ENCODE results near the gene OSBPL5. TPM values are rescaled to one million over a fixed set of nuclear protein-coding genes. Genes with fewer than 3 reads are reported as not detected.
A peak's percentile ranks its signal among the peaks of the same experiment; 100 is the strongest.

OSBPL5 gene
- total RNA-seq, 2 donors from 2014 or later: 35.0 to 50.7 TPM

DNA sequence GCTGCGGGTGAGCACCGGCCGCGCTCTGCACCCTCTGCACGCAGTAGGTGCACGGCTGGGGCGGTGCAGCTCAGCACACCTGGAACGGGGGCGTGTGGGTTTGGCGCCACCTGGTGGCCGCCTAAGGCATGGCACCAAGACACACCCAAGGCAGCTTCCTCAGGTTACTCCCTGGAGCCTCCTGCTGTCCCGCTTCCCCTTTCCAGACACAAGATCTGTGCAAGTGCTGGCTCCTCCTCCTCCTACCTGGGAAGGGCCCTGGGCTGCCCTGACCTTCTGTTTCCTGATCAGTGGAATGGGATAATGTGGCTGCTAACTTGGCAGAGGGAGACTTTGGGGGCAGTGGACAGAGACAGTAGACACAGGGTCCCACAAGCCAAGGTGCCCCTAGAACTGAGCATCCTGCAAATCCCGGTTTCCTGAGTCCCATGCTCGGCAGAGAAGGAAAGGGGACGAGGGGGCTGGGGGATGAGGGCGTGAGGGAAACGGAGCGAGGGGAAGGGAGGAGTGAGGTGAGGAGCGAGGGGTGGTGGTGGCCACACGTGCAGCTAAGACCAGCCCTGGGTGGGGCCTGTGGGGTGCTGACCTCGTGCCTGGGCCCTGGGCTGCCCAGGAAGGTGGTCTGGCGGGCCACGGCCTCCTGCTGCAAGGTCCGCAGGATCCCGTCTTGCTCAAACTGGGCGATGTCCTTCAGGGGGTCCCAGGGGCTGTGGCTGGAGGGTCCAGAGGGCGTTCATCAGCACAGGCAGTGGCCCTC is 73.1 kb downstream of the OSBPL5 start:
- H3K4me3 ChIP-seq: no peak overlapping the region
- H3K36me3 ChIP-seq: peaks cover 0 to 5% of the 10 kb centered on the region in 2 donors
- H3K9me3 ChIP-seq: no peaks in the 10 kb centered on the region
- no peaks in the 10 kb centered on the region for H3K4me1 ChIP-seq (replicated peaks)
- H3K27me3 ChIP-seq (replicated peaks; ENCODE audit: insufficient read depth): no peaks in the 10 kb centered on the region
- WGBS: 52% methylated on average over 26 of the region's 27 CpGs
- H3K27ac ChIP-seq: no peak overlapping the region
- intact Hi-C loops (cut with DNase I): loop anchor here (2.0 kb wide), 1 partner anchor 51 kb away; no protein-coding TSS in a partner anchor
- TF ChIP-seq POLR2A (IDR thresholded peaks at IDR 0.05) (no peak), POLR2AphosphoS5 (IDR thresholded peaks at IDR 0.05) (no peak)
- TF ChIP-seq, protein P1, sequence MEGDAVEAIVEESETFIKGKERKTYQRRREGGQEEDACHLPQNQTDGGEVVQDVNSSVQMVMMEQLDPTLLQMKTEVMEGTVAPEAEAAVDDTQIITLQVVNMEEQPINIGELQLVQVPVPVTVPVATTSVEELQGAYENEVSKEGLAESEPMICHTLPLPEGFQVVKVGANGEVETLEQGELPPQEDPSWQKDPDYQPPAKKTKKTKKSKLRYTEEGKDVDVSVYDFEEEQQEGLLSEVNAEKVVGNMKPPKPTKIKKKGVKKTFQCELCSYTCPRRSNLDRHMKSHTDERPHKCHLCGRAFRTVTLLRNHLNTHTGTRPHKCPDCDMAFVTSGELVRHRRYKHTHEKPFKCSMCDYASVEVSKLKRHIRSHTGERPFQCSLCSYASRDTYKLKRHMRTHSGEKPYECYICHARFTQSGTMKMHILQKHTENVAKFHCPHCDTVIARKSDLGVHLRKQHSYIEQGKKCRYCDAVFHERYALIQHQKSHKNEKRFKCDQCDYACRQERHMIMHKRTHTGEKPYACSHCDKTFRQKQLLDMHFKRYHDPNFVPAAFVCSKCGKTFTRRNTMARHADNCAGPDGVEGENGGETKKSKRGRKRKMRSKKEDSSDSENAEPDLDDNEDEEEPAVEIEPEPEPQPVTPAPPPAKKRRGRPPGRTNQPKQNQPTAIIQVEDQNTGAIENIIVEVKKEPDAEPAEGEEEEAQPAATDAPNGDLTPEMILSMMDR (IDR thresholded peaks at IDR 0.05): peak; percentile 95 to 99 (median 98)
- DNase-seq (ENCODE audit: low spot score): peak; percentile 54

DNA sequence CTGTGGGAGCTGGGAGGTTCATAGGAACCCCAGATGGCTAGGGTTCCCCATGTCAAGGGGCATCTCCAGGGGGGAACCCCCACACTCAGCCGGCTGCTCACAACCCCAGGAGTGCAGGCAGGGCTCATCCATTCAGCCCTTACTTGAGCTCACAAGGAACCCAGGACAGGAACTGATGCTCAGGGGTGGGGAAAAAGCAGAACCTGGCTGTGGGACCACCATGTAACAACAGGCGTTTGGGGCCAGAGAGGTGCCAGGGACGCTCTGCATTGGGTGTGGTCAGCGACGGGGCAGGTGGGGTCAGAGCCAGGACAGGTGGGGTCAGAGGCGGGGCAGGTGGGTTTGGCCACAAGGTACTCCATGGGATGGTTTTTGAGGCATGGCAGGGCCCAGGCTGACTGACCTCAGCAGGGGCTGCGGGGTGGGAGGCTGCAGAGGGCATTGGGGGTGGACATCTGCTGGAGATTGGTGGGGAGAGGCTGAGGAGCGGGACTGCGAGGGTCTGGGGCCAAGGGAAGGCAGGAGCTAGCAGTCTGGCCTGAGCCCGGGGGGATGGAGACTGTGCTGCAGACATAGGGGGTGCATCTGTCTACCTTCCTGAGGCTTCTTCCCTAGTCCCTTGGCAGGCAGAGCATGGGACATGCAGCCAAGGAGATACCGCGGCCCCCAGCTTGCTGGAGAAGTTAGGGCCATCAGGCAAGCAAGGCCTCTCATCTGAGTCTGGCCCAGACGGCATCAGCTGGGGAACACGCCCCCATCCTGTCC is 73.8 kb downstream of the OSBPL5 start:
- no peak for DNase-seq (ENCODE audit: low spot score)
- Histone ChIP-seq H3K27me3 (replicated peaks; ENCODE audit: insufficient read depth) (no peaks in the 10 kb centered on the region), H3K9me3 (no peaks in the 10 kb centered on the region), H3K27ac (no peak overlapping the region), H3K36me3 (peaks cover 0 to 5% of the 10 kb centered on the region in 2 donors), H3K4me1 (replicated peaks) (no peaks in the 10 kb centered on the region), H3K4me3 (no peak overlapping the region)
- TF ChIP-seq, protein P1 (IDR thresholded peaks at IDR 0.05): no peak
- TF ChIP-seq POLR2AphosphoS5 (IDR thresholded peaks at IDR 0.05) (no peak), POLR2A (IDR thresholded peaks at IDR 0.05) (no peak)
- WGBS: 77% methylated on average over 13 of the region's 14 CpGs
- intact Hi-C loops (cut with DNase I): loop anchor here (2.0 kb wide), 1 partner anchor 50 kb away; no protein-coding TSS in a partner anchor

DNA sequence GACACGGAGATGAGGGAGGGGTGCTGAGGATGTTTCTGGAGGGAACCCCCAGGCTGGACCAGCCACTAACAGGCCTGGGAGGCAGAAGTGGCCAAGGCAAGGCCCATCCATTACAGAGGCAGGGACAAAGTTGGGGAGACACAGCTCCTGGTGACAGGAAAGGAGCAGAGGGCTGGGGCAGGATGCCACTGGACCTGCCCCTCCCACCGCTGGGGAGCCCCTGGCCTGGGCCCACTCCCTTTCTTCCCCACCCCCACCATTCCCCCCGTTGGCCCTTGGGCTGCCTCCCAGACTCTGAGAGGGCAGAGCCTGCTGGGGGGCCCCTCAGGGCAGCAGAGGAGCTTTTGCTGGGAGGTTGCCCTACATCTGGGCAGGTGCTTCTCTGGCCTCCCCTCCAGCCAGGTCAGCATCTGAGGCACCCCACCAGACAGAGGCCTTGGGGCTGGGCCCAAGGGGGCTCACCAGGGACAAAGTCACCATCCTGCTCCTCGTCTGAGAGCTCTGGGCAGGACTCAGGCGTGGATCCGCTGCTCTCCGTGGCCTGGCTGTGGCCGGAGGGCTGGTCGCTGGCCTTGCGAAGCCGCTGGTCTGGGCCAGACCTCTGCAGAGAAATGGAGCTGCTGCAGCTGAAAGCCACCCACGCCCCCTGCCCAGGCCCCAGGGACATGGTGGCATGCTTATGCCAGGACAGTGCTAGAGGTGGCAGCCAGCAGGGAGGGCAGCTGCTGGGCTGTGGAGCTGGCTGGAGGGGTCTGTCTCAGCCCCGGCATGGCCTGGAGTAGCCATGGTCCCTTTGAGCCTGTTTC is 74.8 kb downstream of the OSBPL5 start:
- no peak for TF ChIP-seq POLR2AphosphoS5 (IDR thresholded peaks at IDR 0.05)
- Histone ChIP-seq H3K4me3 (no peak overlapping the region), H3K27ac (no peak overlapping the region), H3K4me1 (replicated peaks) (no peaks in the 10 kb centered on the region), H3K27me3 (replicated peaks; ENCODE audit: insufficient read depth) (no peaks in the 10 kb centered on the region), H3K36me3 (peaks cover 0 to 5% of the 10 kb centered on the region in 2 donors), H3K9me3 (no peaks in the 10 kb centered on the region)
- 87% methylated on average over 7 of the region's 13 CpGs for WGBS
- intact Hi-C loops (cut with DNase I): loop anchor here (2.0 kb wide), 1 partner anchor 49 kb away; no protein-coding TSS in a partner anchor
- no peak for DNase-seq (ENCODE audit: low spot score)

DNA sequence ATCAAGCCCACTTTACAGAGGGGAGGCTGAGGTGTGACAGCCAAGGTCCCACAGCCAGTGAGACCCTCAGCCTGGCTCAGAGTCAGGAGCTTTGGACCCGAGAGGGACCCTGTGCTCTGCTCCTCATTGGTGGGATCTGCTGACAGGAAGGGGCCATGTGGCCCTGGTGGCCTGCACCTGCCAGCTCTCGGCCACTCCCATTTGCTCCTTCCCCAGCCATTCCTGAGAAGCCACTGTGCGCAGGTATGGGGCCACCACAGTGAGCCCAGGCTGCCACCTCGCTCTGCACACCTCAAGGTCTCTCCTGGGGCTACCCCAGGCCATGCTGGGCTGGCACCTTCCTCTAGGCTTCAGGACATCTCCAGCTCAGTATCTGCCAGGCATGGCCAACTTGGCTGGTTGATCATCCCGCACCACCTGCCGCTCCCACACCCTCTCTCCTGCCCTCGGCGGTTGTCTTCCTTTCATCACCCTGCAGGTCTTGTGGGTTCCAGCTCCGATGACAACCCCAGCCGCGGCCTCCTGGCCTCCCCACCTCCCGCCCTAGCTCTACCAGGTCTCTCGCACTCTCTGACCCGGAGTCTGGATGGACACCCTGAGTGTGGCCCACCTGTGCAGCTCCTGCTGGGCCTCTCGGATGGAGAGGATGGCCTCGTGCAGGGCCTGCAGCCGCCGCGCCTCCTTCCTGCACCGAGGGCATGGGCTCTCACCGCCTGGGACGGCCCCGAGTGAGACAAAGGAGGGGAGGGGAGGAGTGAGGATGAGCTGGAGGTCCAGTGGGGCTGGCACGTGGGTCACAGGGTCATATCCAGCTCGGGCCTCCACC is 75.7 kb downstream of the OSBPL5 start:
- H3K4me1 ChIP-seq (replicated peaks): no peaks in the 10 kb centered on the region
- no peak for DNase-seq (ENCODE audit: low spot score)
- intact Hi-C loops (cut with DNase I): loop anchor here (2.0 kb wide), 1 partner anchor 49 kb away; no protein-coding TSS in a partner anchor

More for the DNA sequence above, 75.7 kb downstream of the OSBPL5 start:
- no peak overlapping the region for H3K27ac ChIP-seq
- TF ChIP-seq, protein P1 (IDR thresholded peaks at IDR 0.05): no peak
- no peaks in the 10 kb centered on the region for H3K9me3 ChIP-seq
- WGBS: 86% methylated on average over 22 of the region's 25 CpGs
- no peaks in the 10 kb centered on the region for H3K27me3 ChIP-seq (replicated peaks; ENCODE audit: insufficient read depth)
- H3K4me3 ChIP-seq: no peak overlapping the region
- peaks cover 0 to 5% of the 10 kb centered on the region in 2 donors for H3K36me3 ChIP-seq
